Right atrium auricular region (tissue), 2 donors: Measurements from ENCODE around the gene FAH. TPM values are rescaled to one million over a fixed set of nuclear protein-coding genes. Genes with fewer than 3 reads are reported as not detected.

Experiments used
- DNase-seq: peaks from one replicate; pipeline ENCODE4 v3.0.0-alpha.2; 2019; ENCODE audit warnings: low spot score
- H3K27ac ChIP-seq, 2 donors: fragments of 200-600 bp; sonication (generic); 1 replicate in 1 of 2; 2 replicates in 1 of 2; pipeline ENCODE4 v1.5.1; 2016 to 2019
- H3K27me3 ChIP-seq, 2 donors: fragments of 200-600 bp; sonication (generic); one replicate each; pipeline versions ENCODE4 v1.5.1 to v1.6.0; 2017 to 2019
- H3K36me3 ChIP-seq: fragments of 200-600 bp; sonication (generic); one replicate; pipeline ENCODE4 v1.5.1; 2016
- H3K4me1 ChIP-seq, 2 donors: fragments of 200-600 bp; sonication (generic); one replicate each; pipeline versions ENCODE4 v1.5.1 to v1.6.0; 2017 to 2019
- H3K4me3 ChIP-seq, 2 donors: fragments of 200-600 bp; sonication (generic); 1 replicate in 1 of 2; 2 replicates in 1 of 2; pipeline ENCODE4 v1.5.1; 2017 to 2019; ENCODE audit warnings: mild to moderate bottlenecking in 1 of 2, moderate library complexity in 1 of 2
- H3K9me3 ChIP-seq, 2 donors: fragments of 200-600 bp; sonication (generic); one replicate each; pipeline ENCODE4 v1.5.1; 2019
- CTCF ChIP-seq, 2 donors: fragments of 200-600 bp; sonication (generic); IDR thresholded peaks; one replicate each; pipeline ENCODE4 v1.5.1; 2019; ENCODE audit warnings: antibody characterized with exemption in 2 of 2
- total RNA-seq, 2 donors: library from RNA; depleted of rRNA; stranded (reverse); fragments of >200 nt; gene quantifications; one replicate each; pipeline ENCODE4 v1.1.0, GENCODE V29; 2016

Gene FAH
- total RNA-seq, 2 donors from 2014 or later = 14.4 to 14.6 TPM

- H3K4me1 ChIP-seq = peaks cover 0 to 11% of the 10 kb centered on the region in 2 donors
- peaks cover 13% of the 10 kb centered on the region for H3K36me3 ChIP-seq
- H3K27me3 ChIP-seq = no peaks in the 10 kb centered on the region
Measured at GRCh38 chr15:80179935-80180334, 27.1 kb downstream of the FAH start.

DNA sequence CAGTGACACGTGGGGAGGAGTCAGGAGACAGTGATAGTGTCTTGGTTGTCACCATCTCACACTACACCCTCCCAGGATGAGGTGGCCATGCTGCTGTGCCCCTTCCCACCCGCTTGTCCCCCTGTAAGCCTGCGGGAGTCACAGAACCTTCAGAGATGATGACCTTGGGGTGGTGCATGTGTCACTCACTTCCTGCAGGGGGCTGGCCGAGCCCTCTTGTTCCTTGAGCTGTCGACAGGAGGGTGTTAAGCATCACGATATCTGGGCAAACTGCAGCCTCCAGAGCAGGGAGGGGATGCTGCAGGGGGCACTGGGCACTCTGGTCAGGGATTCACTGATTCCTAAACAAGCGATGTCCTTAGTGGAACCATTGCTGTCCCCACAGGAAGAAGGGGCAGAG lies 27.7 kb downstream of the FAH start:
- no peaks in the 10 kb centered on the region for H3K27me3 ChIP-seq
- TF ChIP-seq CTCF (IDR thresholded peaks at IDR 0.05) = no peak
- H3K4me1 ChIP-seq = peaks cover 0 to 11% of the 10 kb centered on the region in 2 donors
- peaks cover 13% of the 10 kb centered on the region for H3K36me3 ChIP-seq
- DNase-seq = no peak
- H3K27ac ChIP-seq = no peak overlapping the region
- H3K4me3 ChIP-seq = no peak overlapping the region
- H3K9me3 ChIP-seq = no peaks in the 10 kb centered on the region

More at GRCh38 chr15:80179935-80180334, 27.1 kb downstream of the FAH start:
- Histone ChIP-seq H3K4me3 (no peak overlapping the region), H3K27ac (no peak overlapping the region), H3K9me3 (no peaks in the 10 kb centered on the region)
- no peak for TF ChIP-seq CTCF (IDR thresholded peaks at IDR 0.05)
- no peak for DNase-seq

DNA sequence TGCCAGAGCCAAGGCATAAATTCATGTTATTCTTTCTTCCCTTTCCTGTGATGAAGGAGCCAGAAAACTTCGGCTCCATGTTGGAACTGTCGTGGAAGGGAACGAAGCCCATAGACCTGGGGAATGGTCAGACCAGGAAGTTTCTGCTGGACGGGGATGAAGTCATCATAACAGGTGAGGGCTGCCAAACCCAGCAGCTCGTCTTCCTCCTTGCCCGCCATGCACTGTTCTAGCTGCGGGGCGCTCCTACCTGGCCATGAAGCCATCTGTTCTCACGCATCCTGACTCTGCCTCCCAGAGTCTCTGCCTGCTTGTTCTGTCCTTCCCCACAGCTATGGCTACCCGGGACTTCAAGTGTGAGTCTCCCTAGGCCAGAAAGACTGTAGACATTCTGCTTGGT lies 28.2 kb downstream of the FAH start:
- H3K4me1 ChIP-seq = peaks cover 0 to 11% of the 10 kb centered on the region in 2 donors

DNA sequence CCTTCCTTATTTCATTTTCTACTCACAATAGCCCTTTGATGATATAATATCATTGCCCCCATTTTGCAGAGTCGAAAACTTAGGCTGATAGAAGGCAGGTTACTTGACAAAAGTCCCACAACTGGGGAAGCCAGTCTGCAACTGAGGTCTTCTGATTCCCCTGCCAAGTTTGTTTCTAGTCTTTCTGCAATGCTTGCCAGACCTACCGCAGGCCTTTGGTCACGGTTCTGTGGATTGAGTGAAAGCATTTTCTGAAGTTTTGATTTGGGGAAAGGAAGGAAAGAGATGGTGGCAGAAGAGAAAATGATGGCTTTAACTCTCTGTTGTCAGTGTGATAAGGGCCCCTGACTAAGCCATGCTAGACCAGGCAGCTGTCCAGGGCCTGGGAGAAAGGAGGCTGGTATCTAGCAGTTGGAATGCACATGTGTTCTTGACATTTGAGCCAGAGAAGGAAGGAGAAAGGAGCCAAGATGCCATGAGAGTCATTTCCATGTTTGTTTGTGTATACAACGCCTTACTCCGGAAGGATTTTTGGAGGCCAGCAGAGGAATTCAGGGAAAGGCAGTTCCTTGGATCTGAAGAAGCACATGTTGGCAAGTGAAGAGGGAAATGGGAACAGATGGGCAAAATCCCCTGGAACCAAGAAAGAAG lies 29.9 kb downstream of the FAH start:
- no peak overlapping the region for H3K27ac ChIP-seq
- peaks cover 29% of the 10 kb centered on the region for H3K36me3 ChIP-seq
- H3K4me3 ChIP-seq = no peak overlapping the region
- no peak for DNase-seq
- no peak for TF ChIP-seq CTCF (IDR thresholded peaks at IDR 0.05)
- no peaks in the 10 kb centered on the region for H3K9me3 ChIP-seq
- no peaks in the 10 kb centered on the region for H3K27me3 ChIP-seq
- peaks cover 0 to 11% of the 10 kb centered on the region in 2 donors for H3K4me1 ChIP-seq

More for the DNA sequence above, 28.2 kb downstream of the FAH start:
- Histone ChIP-seq H3K27me3 (no peaks in the 10 kb centered on the region), H3K36me3 (peaks cover 15% of the 10 kb centered on the region), H3K27ac (no peak overlapping the region), H3K4me3 (no peak overlapping the region), H3K9me3 (no peaks in the 10 kb centered on the region)
- DNase-seq = no peak
- TF ChIP-seq CTCF (IDR thresholded peaks at IDR 0.05) = no peak

GRCh38 chr15:80183306-80183705 lies 30.5 kb downstream of the FAH start:
- Histone ChIP-seq H3K4me3 (no peak overlapping the region), H3K27me3 (no peaks in the 10 kb centered on the region), H3K27ac (no peak overlapping the region), H3K9me3 (no peaks in the 10 kb centered on the region), H3K36me3 (peaks cover 29% of the 10 kb centered on the region), H3K4me1 (peaks cover 0 to 11% of the 10 kb centered on the region in 2 donors)
- no peak for TF ChIP-seq CTCF (IDR thresholded peaks at IDR 0.05)
- no peak for DNase-seq

DNA sequence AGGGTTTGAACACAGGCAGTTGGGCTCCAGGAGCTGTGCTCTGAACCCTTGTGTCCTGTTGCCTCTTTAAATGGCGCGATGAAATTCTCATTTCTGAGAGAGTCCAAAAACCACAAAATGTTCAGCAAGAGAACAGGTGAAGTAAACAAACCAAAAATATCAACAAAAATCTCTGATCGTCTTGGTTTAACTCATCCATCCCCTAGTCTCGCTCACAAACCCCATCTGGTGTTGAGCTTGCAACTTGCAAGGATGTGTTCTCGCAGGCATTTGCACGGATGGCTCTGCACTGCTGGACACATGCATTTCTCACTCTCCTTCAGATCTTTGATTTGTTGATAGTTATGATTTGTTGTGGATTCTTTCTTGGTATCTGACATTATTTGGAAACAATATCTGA lies 31.1 kb downstream of the FAH start:
- DNase-seq = no peak
- no peaks in the 10 kb centered on the region for H3K27me3 ChIP-seq
- H3K9me3 ChIP-seq = no peaks in the 10 kb centered on the region
- no peak overlapping the region for H3K4me3 ChIP-seq
- H3K27ac ChIP-seq = no peak overlapping the region
- no peak for TF ChIP-seq CTCF (IDR thresholded peaks at IDR 0.05)
- peaks cover 29% of the 10 kb centered on the region for H3K36me3 ChIP-seq
- H3K4me1 ChIP-seq = peaks cover 0 to 11% of the 10 kb centered on the region in 2 donors
